Activated CD4-positive, CD25-positive, alpha-beta regulatory T cell treated with anti-CD3 and anti-CD28 coated beads, Interleukin-2, amount 50 U/mL, for 24 hours (primary cell): ENCODE measurements around the gene VAV3.
"Not testable (repeated sequence)": the region's sequence is repeated elsewhere in the genome, so short reads cannot be mapped to it uniquely, and the experiment has no call there.

Experiments
- ATAC-seq, 2 donors: fragments of 150-1000 bp; cut with Tn5 transposase; one replicate each; pipeline ENCODE4 v1.10.0; 2021; ENCODE audit warnings: mild to moderate bottlenecking in 1 of 2, moderate library complexity in 1 of 2

VAV3 gene

DNA sequence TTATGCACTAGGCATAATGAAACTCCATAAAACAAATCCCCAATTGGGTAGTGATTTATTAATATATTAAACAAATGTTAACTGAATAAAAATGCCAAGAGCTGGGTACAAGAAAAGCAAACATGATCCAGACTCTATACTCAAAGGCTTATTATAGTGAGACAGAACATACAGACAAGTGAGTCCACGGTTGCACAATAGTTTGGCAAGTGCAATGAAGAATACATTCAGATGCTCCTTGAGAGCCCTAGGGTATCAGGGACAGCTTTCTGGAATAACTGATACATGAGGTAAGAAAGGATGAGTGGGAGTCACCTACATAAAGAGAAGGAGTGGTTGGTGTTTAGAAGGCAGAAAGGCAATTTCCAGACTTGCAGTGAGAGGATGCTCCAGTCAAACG is 85.1 kb downstream of the VAV3 start:
- peak; percentile 7 to 31 for ATAC-seq

DNA sequence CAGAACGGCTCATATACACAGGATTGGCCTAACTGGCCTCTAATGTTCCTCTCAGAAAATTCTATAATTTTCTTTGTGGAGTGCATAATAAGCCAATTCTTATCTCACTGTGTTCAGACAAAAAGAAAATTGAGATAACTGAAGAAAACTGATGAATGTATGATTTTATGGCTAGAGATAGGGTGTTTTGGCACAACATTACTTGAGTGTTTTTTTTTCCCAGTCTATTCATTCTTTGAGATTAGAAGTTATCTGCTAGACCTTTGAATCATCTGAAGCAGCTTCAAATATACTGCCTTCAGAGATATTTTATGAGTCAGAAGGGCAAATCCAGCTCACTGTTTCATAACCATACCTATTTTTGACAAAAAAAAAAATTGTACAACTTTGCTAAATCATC is 85.6 kb downstream of the VAV3 start:
- ATAC-seq: peak; percentile 81 to 84

DNA sequence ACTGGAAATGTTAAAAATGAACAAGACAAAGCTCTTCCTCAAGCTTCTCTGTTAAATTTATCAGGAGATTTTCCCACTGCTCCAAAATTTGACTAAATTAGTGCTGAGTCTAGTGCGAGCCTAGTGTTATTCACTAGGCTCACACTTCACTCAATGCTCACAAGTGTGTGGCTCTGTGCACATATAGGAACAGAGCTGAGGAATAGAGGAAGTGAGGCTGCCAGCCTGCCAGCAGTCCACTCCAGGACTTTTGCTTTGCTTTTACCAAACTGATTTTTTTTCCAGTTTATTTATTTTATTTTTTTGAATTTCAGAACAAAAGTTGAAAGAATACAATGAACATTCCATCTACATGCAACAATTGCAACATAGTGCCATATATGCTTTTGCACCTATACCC is 87.2 kb downstream of the VAV3 start:
- ATAC-seq: no peak

DNA sequence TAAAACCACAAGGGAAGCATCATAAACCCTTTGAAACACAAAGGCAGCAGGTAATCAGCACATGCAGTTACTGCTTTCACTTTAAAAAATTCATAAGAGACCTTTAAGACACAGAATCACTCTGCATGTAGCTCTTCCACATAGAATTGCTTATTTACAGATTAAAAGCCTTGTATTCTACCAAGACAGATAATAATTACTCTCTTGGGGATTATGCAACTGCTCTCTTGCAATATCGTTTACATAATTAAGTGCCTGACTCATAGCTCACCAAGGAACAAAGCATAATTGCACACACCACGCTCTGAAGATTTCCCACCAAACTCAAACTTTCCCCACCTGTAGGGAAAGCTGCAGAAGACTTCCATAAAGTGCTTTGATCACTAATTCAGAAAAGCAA is 87.9 kb downstream of the VAV3 start:
- ATAC-seq: peak; percentile 15 to 29

DNA sequence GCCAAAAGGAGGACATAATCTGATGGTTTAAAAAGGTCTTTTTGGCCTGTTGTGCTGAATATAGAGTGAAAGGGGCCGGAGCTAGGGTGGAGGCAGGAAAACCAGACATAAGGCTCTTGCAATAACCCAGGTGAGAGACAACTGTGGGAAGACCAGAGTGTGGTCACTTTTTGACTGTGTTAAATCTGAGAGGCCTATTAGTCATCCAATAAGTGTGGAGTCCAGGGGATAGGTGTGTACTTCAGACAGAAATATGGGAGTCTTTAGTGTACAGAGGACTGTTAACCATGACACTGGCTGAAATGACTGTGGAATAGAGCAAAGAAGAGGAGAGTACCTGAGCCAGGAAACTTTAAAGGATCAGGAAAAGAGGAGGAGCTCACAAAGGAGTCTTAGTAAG is 89.3 kb downstream of the VAV3 start:
- ATAC-seq: no peak

DNA sequence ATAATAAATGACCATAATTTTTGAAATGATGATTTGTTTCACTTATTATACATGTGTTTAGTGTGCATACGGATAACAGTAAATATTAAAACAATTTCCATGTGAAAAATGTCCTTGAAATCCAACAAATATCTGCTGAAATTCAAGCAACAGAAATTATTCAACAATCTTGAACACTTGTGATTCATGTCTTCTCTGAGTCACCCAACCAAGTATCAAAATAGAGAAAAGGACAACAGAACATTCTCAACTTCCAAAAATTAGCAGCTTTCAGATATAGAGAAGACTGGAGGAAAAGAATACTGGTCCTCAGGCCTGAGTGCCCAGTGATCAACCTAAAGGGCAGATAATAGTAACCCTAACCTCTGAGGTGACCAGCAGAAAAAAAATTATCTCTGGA is 90.8 kb downstream of the VAV3 start:
- no peak for ATAC-seq

DNA sequence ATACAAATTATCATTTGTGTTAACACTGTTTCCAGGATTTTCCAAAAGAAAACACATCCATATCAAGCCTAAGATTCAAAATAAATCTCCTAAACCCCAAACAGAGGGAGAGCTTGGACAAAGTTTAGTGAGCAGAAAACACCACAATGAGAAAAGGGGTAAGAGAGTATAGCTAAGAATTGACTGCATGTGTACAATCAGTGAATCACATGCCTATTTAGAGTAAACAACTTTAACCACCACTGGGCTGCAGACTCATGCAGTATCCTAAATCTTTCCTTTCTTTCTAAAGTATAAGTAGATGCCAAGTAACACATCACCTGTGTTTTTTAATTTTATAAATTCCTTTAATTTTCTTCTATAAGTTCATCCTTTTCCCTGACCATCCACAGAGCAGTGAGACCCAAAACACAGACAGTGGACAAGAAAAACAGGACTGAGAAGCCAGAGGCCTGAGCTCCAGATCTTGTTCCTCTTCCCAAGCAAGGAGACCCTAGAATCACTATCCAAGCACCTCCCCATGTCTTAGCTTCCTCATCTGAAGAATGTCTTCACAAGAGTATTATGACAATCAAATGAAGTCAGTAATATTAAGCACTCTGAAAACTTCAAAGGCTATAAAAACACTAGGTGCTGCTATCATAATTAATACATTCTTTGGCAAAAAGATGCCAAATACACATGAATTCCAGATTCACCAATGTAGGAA is 93.1 kb downstream of the VAV3 start:
- no peak for ATAC-seq

DNA sequence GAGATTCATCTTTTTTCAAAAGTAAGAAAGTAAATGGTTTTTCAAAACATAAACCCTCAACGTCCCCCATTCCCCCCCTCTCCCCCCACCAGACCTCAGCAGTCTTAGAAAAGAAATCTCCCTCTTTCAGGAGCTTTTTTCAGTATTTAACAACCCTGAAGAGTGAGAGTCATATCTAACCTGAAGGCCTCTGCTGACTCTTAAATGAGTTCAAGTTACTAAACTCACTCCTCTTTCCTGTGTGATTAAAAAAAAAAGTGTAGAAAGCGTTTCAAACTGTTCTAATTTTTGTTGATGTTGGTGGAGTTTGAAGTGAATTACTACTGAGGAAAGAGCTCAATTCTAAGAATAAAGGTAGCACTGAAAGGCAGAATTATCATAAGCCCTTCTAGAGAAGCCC is 93.7 kb downstream of the VAV3 start:
- ATAC-seq: peak; percentile 71 to 83

DNA sequence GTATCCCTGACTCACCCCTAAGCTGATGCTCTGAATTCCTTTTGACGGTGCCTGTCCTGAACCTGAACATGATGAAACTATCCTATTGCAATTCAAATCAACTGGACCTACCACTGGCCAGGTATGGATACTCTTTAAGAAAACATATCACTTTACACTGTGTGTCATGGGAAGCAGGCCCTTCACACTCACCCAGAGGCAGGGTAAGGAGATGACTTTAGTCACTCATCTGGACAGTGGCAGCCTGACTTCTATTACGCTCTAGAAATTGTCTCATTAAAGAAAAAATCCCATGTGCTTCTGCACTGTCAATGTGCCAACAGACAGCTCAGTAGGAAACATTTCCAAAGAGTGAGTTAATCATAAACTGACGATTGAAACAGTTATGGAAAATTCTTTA is 94.3 kb downstream of the VAV3 start:
- peak in 1 of 2 donors; percentile 39 for ATAC-seq

DNA sequence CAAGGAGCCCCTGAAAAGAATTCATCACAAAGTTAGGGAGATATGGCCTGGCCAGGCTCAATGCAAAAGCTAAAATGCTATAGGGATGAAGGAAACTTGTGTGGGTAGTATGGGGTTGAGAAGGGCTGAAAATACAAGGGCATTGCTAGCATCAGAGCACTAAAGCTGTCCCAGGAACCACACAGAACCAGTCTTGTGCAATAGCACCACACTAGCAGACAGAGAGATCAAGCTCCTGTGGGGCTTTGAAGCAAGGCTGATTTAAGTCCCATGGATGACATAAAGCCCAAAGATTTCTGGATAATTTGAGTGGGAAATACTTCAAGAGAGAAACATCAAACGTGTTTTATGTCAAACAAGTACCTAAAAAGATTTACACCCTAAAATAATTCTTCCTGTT is 97.1 kb downstream of the VAV3 start:
- ATAC-seq: no peak

DNA sequence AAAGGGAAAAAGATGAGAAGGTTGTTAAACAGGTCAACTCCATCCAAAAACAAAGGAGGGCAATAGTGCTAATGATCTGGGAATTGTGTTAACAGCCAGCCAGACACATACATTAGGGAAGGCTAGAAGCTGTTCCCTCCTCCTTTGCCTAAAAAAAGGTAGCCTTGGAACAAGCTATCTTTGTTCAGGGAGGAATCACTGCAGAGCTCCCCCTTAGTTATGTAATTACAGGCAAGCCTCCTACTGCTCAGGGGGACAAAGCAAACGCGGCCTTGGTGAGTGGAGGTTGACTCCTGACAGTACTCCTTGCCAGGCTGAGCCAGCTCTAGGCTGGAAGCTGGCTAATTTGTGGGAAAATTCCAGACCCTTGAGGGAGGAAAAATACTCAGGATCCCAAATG is 97.6 kb downstream of the VAV3 start:
- no peak for ATAC-seq

DNA sequence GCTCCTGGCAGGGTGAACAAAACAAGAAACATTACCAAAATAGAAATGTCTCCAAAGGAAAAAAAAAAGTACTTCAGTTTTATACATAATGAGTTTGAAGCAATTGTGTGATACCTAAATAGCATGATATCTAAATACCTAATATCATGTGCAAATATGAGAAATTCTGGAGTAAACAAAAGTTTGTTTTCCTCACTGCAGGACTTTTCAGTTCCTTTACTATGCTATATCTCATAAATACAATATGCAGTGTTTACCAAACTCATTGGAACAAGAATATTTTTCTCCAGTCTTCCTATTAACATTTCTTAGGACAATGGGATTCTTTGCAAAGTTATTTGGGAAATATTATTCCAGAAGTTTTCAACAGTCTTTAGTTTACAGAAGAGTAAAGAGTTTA is 98.1 kb downstream of the VAV3 start:
- no peak for ATAC-seq

DNA sequence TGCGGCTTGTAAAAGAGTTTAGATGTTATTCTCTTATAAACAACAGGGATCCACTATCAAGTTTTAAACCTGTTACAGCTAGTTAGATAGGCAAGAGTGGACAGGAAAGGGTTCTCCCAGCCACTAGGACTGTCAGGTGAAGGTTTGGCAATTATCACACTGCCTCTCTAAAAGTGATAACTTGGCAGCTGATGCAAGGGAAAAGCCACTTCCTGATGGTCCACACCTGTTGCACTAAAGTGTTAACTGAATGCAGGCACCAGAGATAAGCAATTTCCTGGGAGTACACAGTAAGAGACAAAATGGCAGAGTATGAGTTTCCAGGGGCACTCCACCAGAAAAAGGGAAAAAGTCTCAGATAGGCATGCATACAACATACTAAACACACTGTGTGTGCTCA is 99.4 kb downstream of the VAV3 start:
- no peak for ATAC-seq

DNA sequence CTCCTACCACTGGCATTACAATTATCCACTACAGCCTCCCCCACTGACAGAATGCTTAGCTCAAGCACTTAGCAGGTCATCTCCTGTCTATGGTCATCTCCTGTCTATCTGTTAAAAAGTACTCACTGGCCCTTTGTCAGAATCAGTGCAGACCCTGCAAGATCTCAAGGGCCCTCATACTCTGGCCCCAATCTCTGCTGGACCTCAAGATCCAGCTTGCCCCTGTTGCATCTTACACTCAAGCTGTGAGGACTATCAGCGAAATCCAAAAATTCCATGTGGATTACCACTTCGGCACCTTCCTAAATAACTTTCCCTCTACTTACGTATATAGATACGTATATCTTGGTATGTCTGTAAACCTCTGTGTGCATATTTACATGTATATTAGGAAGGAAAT is 101.6 kb downstream of the VAV3 start:
- ATAC-seq: no peak

DNA sequence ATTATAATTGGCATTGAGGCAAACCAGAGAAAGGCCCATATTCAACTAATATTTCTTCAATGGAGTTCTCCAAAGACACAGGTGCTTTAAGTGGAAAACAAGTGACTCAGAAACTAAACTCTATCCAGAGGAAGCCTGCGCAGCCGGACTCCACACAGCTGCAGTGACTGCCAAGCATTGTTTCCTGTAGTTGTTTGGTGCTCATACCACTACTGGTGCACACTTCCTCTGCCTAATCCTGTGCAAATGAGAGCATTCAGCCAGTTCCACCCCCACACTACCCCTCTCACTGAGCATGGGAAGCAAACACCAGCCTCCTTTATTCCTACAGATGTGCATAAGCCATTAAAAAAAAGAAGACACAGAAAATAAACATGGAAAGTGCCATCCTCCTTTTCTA is 102.9 kb downstream of the VAV3 start:
- no peak for ATAC-seq

DNA sequence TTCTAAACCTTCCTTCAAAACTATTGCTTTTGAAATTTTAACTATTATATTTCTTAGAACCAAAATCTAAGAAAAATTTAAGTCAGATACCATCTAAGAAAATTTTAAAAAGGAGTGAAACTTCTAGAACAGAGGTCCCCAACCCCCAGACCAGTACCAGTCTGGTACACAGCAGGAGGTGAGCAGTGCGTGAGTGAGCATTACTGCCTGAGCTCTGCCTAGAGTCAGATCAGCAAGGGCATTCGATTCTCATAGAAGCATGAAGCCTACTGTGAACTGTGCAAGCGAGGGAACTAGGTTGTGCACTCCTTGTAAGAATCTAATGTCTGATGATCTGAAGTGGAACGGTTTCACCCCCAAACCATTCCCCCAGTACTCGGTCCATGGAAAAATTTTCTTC is 106.7 kb downstream of the VAV3 start:
- no peak for ATAC-seq

DNA sequence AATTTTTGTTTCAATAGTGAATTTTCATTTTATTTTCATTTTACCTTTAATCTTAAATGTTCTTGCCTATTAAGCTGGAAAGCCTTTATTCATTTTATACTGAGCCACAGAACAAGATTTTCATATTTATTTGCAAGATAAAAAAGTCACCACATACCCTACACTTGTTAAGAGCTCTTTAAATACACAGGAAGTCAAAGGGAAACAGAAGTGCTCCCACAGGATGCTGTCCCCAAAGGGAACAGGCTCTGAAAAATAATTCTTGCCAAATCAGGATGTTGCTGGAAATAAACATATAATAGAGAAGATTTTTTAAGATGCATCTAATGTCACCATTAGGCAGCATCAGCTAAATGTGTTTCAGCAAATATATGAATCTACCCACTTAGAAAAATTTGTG is 113.6 kb downstream of the VAV3 start:
- ATAC-seq: no peak

DNA sequence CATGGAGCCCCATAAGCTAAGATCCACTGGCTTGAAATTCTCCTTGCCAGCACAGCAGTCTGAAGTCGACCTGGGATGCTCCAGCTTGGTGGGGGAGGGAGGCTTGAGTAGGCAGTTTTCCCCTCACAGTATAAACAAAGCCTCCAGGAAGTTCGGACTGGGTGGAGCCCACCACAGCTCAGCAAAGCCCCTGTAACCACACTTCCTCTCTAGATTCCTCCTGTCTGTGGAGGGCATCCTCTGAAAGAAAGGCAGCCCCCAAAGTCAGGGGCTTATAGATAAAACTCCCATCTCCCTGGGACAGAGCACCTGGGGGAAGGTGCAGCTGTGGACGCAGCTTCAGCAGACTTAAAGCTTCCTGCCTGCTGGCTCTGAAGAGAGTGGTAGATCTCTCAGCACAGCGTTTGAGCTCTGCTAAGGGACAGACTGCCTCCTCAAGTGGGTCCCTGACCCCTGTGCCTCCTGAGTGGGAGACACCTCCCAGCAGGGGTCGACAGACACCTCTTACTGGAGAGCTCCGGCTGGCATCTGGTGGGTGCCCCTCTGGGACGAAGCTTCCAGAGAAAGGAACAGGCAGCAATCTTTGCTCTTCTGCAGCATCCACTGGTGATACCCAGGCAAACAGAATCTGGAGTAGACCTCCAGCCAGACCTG is 120.3 kb downstream of the VAV3 start:
- ATAC-seq: not testable (repeated sequence)

DNA sequence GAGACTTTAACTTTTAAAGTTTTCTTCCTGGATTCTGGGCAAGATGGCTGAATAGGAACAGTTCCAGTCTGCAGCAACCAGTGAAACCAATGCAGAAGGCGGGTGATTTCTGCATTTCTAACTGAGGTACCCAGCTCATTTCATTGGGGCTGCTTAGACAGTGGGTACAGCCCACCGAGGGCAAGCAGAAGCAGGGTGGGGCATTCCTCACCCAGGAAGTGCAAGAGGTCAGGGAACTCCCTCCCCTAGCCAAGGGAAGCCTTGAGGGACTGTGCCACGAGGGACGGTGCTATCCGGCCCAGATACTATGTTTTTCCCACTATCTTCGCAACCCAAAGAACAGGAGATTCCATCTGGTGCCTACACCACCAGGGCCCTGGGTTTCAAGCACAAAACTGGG is 121.0 kb downstream of the VAV3 start:
- ATAC-seq: no peak

DNA sequence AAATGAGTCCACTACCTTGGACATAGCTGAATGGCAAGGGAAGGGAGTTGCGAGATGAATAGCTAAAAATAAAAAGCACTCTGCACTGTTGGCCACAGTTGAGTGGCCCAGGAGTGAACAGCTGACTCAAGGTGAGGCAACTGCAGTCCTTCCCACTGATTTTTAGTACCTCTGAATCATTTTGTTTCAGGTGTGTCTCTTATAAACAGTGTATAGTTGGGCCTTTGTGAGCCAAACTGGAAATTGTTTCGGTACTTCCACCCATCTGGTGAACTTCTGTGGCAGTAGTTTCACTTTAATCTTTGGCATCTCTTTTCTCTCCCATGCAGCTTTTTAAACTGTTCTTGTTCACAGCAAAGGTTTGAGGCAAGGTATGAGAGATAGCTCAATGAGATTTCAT is 122.7 kb downstream of the VAV3 start:
- ATAC-seq: peak; percentile 69 to 89

DNA sequence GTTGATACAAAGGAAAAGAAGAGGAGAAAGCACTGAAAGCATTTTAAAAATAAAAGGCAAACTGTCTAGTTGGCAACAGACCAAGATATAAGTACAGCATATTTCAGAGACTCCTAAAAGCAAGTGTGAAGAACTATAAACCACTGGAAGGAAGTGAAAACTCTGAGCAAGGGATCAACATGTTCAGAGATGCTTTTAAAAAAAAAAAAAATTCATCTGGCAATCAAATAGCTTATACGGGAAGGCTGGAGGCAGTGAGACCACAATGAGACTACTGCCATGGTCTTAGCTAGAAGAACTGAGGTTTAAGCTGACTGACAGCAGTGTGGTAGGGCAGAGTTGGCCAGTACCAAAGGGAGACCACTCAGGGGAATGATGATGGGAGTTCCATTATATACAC is 124.3 kb downstream of the VAV3 start:
- ATAC-seq: no peak

DNA sequence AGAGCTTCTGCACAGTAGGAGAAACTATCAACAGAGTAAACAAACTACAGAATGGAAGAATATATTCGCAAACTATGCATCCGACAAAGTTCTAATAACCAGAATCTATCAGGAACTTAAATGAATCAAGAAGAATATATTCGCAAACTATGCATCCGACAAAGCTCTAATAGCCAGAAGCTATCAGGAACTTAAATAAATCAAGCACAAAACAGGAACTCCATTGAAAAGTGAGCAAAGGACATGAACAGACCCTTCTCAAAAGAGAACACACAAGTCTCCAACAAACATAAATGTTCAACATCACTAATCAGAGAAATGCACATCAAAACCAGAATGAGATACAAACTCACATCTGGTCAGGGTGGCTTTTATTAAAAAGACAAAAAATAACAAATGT is 126.9 kb downstream of the VAV3 start:
- ATAC-seq: no peak

DNA sequence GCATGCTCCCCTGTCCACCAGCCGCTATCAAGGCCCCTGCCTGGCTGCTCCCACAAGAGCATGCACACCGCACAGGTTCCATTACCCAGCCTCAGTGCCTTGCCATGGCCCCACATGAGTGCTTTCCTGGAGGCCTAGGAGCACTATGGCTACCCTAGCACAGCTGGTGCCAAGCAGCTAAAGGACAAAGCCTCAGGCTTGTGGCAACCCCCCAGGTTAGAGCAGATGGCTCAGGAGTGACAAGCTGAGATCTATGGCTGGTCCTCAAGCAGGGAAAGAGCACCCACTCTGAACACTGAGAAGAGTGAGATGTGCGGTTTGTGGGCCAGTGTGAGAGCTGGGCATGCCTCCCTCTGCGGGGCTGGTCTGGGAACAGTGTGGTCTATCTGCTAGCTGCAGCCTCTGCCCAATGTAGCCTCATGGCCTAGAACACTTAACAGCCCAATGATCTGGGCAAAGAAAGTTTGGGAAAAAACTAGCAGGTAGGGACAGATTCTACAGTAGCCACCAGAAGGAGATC is 129.8 kb downstream of the VAV3 start:
- no peak for ATAC-seq

DNA sequence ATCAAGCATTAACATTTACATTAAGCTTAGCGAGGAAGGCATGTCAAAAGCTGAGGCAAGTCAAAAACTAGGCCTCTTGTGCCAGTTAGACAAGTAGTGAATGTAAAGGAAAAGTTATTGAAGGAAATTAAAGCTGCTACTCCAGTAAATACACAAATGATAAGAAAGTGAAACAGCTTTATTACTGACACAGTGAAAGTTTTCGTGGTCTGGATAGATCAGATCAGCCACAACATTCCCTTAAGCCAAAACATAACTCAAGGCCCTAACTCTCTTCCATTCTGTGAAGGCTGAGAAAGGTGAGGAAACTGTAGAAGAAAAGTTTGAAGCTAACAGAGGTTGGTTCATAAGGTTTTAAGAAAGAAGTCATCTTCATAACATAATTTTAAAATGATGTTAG is 131.9 kb downstream of the VAV3 start:
- ATAC-seq: no peak

DNA sequence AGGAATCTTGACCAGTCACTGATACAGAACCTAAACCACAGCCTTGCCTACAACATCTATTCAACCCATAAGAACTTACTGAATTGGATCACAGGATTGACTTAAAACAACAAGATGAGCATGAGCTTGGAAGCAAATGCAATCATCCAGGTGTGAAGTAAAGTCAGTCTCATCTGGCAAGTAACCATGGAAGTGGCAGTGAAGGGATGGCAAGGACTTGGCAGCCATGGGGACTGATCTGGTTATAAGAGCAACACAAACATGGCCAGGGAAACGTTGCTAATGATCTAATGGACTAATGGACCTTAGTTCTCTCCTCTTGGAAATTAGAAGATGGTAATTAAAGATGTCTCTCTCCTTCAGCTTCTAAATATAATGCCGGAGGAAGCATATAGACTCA is 133.1 kb downstream of the VAV3 start:
- no peak for ATAC-seq
